Measurements from ENCODE around the gene SLC7A4.

SLC7A4 gene

GRCh38 chr22:20986365-20986764 is 46.0 kb downstream of the SLC7A4 start:
- DNase-seq (ENCODE audit: low read depth) = no peak

- DNase-seq (ENCODE audit: low read depth) = no peak
Observed at GRCh38 chr22:20985720-20986119, 46.6 kb downstream of the SLC7A4 start.

- DNase-seq (ENCODE audit: low read depth) = no peak
Observed at GRCh38 chr22:20983081-20983771, 49.1 kb downstream of the SLC7A4 start.

GRCh38 chr22:20982563-20982882 is 49.8 kb downstream of the SLC7A4 start:
- no peak for DNase-seq (ENCODE audit: low read depth)

- DNase-seq (ENCODE audit: low read depth) = peak; percentile 85
Observed at GRCh38 chr22:20981787-20982562, 50.4 kb downstream of the SLC7A4 start, which contains the start of gene LZTR1. LZTR1 (plus strand) TSS chr22:20982297; CDS start chr22:20982372, 75 bp downstream.

GRCh38 chr22:20980938-20981722 is 51.2 kb downstream of the SLC7A4 start:
- no peak for DNase-seq (ENCODE audit: low read depth)

- DNase-seq (ENCODE audit: low read depth) = no peak
Observed at GRCh38 chr22:20980523-20980922, 51.8 kb downstream of the SLC7A4 start.

GRCh38 chr22:20979940-20980453 is 52.4 kb downstream of the SLC7A4 start:
- DNase-seq (ENCODE audit: low read depth) = no peak

GRCh38 chr22:20979243-20979809 is 53.0 kb downstream of the SLC7A4 start:
- DNase-seq (ENCODE audit: low read depth) = peak; percentile 62

Data from EH (cell line).